HG03108 (cell line): ENCODE results near the gene CDHR5.

ENCODE experiments used
- ATAC-seq: cut with Tn5 transposase; IDR thresholded peaks from one replicate; pipeline ENCODE4 v1.9.1; 2021; ENCODE audit warnings: moderate library complexity; ENCODE audit not compliant: unreplicated experiment

The CDHR5 gene

DNA sequence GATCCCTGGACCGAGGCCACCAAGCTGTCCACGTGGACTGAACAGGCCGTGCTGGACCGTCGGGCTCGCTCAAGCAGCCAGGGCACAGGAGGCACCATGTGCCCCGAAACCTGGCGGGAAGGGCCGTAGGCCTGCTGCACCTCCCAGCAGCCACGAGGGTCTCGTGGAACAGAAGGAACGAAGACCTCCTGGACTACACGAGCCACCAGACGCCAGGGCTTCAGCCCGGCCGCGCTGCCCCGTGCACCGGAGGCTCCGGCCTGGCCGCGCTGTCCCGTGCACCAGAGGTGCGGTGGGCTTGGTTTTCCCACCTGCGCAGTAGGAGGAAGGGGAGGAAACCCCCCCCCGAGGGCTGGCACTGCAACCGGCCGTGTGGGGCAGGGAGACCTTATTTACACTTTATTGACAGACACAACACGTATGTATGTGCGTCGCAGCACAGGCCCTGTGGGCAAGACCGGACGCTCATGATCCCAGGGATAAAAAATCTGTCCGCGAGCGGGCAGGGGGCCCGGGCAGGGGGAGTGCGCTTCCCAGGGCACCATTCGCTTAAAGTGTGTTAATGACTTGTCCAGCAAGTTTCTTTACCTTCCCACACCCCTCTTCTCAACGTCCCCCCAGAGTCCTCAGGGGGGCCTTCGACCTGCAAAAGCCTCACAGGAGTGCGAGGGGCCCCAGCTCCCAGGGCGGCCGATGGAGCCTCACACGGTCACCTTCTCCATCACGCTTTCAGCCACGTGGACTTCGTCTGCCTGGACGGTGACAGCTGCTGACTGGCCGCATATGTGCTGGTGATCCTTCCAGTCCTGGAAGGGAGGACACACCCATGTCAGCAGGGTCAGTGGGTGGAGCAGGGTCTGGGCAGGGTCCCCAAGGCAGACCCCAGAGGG is 19.3 kb upstream of the CDHR5 start:
- no peak for ATAC-seq

DNA sequence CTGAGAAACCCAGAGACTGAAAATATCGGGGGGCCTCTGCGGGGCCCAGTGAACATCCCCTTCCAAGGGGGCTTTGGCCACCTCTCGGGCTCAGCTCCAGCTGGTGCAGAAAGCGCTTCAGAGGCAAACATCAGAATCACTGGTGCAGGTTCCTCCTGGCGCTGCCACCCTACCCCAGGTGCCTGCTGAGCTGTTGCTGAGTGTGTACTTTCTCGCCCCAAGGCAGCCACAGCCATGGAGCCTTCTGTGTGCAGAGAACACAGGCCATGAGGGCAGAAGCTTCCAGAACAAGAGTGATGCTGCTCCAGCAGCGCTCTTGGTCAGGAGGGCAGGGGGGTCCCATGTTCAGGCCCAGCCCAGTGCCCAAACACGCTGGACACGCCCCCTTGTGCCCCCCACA is 18.6 kb upstream of the CDHR5 start:
- ATAC-seq, result no peak

GRCh38 chr11:641806-642370 is 17.1 kb upstream of the CDHR5 start:
- ATAC-seq, result no peak

DNA sequence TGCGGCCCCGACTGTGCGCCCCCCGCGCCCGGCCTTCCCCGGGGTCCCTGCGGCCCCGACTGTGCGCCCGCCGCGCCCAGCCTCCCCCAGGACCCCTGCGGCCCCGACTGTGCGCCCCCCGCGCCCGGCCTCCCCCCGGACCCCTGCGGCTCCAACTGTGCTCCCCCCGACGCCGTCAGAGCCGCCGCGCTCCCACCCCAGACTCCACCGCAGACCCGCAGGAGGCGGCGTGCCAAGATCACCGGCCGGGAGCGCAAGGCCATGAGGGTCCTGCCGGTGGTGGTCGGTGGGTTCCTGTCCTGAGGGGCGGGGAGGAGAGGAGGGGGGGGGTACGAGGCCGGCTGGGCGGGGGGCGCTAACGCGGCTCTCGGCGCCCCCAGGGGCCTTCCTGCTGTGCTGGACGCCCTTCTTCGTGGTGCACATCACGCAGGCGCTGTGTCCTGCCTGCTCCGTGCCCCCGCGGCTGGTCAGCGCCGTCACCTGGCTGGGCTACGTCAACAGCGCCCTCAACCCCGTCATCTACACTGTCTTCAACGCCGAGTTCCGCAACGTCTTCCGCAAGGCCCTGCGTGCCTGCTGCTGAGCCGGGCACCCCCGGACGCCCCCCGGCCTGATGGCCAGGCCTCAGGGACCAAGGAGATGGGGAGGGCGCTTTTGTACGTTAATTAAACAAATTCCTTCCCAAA is 15.4 kb upstream of the CDHR5 start:
- no peak for ATAC-seq

DNA sequence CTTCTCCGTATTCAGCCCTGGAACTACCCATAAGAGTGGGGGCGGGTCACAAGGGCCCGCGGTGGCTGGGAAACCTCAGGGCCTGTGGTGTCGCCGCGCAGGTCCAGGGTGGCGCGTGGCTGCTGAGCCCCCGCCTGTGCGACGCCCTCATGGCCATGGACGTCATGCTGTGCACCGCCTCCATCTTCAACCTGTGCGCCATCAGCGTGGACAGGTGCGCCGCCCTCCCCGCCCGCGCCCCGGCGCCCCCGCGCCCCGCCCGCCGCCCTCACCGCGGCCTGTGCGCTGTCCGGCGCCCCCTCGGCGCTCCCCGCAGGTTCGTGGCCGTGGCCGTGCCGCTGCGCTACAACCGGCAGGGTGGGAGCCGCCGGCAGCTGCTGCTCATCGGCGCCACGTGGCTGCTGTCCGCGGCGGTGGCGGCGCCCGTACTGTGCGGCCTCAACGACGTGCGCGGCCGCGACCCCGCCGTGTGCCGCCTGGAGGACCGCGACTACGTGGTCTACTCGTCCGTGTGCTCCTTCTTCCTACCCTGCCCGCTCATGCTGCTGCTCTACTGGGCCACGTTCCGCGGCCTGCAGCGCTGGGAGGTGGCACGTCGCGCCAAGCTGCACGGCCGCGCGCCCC is 14.7 kb upstream of the CDHR5 start:
- no peak for ATAC-seq

DNA sequence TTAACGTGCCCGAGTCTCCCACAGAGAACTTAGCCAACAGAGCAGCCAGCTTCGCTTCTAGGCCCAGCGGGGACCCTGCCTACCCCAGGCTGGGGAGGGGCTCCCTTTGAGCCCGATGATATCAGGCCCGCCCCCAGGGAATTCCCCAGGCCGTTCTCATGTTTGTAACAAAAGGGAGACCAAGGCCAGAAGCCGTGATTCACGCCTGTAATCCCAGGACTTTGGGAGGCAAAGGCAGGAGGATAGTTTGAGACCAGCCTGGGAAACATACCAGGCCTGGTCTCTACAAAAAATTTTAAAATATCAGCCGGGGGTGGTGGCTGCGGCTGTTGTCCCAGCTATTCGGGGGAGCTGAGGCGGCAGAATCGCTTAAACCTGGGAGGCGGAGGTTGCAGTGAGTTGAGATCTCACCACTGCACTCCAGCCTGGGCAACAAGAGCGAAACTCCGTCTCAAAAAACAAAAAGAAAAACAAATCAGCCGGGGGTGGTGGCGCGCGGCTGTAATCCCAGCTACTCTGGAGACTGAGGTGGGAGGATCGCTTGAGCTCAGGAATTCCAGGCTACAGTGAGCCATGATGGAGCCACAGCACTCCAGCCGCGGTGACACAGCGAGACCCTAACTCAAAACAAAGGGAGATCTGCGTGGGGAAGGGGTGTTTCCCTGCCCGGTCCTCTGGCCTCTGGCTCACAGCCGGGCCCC is 14.0 kb upstream of the CDHR5 start:
- no peak for ATAC-seq

GRCh38 chr11:637593-638521 is 13.1 kb upstream of the CDHR5 start:
- ATAC-seq, result no peak

GRCh38 chr11:637333-637592 is 12.5 kb upstream of the CDHR5 start:
- ATAC-seq, result no peak

GRCh38 chr11:636511-637332 is 12.0 kb upstream of the CDHR5 start, which contains the start of gene DRD4:
Gene DRD4 (plus strand): TSS chr11:637269. CDS start chr11:637305, 36 bp downstream.
- ATAC-seq, result no peak

DNA sequence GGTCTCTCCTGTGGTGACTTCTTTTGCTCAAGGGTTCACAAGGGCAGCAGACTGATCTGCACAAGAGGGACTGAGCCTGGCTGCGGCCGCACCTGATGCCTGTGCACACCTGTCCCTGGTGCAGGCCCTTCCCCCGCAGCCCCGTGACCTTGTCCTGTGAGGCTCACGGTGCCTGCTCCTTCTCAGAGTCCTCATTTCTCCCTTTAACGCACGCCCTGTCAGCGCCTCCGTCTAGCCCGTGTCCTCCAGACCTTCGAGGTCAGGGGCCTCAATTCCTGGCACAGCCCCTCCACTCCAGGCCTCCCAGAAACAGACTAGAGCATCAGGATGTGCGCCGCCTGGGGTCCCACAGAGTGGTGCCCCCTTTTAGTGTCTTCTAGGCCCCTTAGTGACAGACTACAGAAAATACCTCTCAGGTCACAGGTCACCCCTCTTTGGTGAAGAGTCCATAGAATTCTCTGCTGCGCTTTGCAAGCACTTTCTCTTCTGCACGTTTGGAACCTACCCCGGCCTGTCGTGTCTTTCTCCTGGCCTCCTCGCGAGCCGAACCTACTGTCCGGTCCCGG is 11.3 kb upstream of the CDHR5 start:
- ATAC-seq, result no peak

DNA sequence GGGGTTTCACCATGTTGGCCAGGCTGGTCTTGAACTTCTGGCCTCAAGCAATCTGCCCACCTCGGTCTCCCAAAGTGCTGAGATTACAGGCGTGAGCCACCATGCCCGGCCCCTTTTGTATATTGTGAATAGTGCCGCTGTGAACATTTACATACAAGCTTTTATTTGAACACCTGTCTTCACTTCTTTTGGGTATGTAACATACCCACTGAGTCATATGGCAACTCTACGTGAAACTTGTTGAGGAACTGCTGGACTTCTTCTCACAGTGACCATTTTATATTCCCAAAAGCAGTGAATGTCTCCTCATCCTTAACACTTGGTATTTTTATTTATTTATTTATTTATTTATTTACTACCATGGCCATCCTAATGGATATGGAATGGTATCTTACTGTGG is 6.1 kb upstream of the CDHR5 start:
- ATAC-seq, result no peak

- no peak for ATAC-seq
These were observed 4.5 kb upstream of the CDHR5 start for GRCh38 chr11:629237-629583.

DNA sequence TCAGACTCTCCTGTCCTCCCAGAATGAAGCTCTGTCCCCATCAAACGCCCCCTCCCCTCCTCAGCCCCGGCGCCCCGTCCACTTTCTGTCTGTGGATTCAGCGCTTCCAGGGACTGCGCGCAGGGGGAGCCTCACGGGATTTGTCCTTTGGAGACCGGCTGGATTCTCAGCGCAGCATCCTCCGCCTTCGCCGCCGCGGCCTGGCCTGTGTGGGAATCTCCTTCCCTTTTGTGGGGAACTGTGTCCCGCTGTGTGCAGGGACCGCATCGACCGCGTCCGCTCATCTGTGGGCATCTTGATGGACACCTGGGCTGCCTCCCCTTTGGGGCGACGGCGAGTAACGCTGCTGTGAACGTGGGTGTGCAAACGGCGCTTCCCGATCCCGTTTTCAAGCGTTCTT is 3.3 kb upstream of the CDHR5 start:
- no peak for ATAC-seq

DNA sequence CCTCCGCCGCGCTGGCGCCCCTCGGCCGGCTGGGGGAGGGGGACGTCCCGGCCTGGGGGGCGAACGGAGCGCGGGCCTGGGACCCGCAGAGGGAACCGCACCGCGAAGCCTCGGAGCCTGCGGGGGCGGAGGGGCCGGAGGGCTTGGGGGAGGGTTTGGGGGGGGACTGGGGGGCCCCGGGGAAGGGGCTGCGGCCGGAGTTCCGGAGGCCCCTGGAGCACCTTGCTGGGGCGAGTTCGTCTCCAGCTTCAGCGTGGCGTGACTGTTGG is 2.5 kb upstream of the CDHR5 start:
- no peak for ATAC-seq

DNA sequence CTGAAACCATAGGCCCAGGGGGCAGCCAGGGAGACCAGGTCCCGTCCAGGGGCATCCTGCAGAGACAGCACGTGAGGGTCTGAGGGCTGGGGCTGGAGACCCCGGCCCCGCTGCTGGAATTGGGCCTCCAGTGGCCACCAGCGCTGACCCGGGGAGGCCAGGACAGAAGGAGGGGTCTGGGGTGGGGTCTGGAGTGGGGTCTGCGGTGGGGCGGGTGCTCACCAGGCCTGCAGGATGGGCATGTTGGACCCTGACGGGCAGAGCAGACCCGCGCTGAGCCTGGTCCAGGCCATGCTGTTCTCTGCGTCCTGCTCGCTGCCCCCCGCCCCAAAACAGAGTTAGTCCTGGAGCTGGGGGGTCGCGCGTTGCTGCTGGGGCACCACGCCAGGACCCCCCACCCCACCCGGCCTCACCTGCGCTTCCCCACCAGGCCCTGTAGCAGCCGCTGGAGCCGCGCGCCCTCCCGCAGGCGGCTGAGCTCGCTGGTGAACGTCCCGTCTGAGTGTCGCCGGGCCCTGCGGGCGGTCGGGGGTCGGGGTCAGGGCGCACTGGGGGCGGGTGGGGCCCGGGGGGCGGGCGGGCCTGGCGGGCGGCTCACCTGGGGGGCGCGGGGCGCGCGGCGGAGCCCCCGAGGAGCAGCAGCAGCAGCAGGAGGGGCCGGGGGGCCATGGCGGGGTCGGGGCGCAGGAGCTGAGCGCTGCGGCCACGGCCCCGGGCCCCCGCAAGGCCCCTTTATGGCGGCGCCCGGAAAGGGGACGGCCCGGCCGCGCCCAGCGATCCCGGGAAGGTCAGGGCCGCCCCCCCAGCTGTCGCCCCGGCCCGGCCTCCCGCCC is 1.9 kb upstream of the CDHR5 start, which contains the start of gene SCT:
Gene SCT (minus strand): TSS at position 707 of the 833 bp plus-strand sequence. CDS start 38 bp downstream, at position 669.
- no peak for ATAC-seq

- ATAC-seq, result no peak
These were observed 997 bp upstream of the CDHR5 start for GRCh38 chr11:625636-626268.

- ATAC-seq, result no peak
These were observed 603 bp downstream of the CDHR5 start for GRCh38 chr11:623999-624704.
